ENCODE results near the gene ARHGAP35.

DNA sequence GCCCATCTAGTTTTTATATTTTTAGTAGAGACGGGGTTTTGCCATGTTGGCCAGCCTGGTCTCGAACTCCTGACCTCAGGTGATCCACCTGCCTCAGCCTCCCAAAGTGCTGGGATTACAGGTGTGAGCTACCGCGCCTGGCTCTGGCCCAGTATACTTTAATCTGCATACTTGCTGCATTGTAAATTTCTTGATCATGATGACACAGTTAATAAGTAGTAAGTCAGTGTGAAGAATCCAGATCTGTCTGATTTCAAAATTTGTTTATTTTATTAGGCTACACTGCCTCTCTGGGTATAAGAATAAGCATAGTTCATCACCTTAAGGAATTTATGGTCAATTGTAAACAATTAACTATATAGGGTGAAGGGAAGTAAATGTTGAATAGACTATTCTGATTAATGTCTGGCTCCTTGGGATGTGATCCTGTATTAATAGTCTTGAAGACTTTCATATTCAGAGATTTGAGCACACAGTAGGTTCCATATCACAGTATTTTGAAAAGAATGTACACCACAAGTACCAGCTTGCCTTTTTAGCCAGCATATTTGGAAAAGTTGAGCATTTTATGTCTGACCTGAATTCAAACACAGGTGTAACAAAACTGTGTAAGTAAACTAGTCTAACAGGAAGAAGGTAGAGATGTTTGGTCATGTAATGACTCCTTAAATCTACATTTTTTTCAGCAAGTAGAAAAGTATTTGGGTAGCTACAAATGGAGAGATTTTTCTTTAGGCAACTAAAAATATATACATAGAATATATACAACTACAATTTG lies 7.4 kb downstream of the ARHGAP35 start:
- TF ChIP-seq RAD21 (IDR thresholded peaks at IDR 0.05; ENCODE audit: low read depth) (no peak), ZBTB7A (IDR thresholded peaks at IDR 0.05; ENCODE audit: low read depth) (no peak), TCF12 (IDR thresholded peaks at IDR 0.05; ENCODE audit: low read depth) (no peak), TAF1 (IDR thresholded peaks at IDR 0.05; ENCODE audit: low read depth) (no peak), REST (IDR thresholded peaks at IDR 0.05; ENCODE audit: low read depth) (no peak), MAX (IDR thresholded peaks at IDR 0.05) (no peak), EP300 (IDR thresholded peaks at IDR 0.05; ENCODE audit: borderline replicate concordance) (no peak), CREB1 (IDR thresholded peaks at IDR 0.05; ENCODE audit: low read depth) (no peak), YY1 (IDR thresholded peaks at IDR 0.05; ENCODE audit: low read depth) (no peak)

Measured in Ishikawa (cell line).